Spleen (tissue), 7 donors: ENCODE results near the gene SHC3.

Experiments used
- CTCF ChIP-seq, 11 experiments: fragments of 200-600 bp in 7 of 11; fragments of 450-650 bp in 4 of 11; sonication (generic) in 4 of 11; IDR thresholded peaks in 8 of 11; conservative IDR thresholded peaks in 3 of 11; 1 replicate in 7 of 11; 2 replicates in 4 of 11; pipeline versions ENCODE4 v1.4.0 to v1.8.0; 2016 to 2021; ENCODE audit warnings: antibody characterized with exemption in 11 of 11, inconsistent platforms in 4 of 11, mild to moderate bottlenecking in 1 of 11
- POLR2A ChIP-seq, 3 donors: fragments of 450-650 bp; IDR thresholded peaks; one replicate each; pipeline ENCODE4 v1.5.1; 2017; ENCODE audit warnings: antibody characterized with exemption in 3 of 3, mild to moderate bottlenecking in 1 of 3
- donor health status: DM: no; HTN: no; CAD: no; lungs with moderate emphysema.
- donor health status: DM: no; HTN: no; CAD: no.
- donor health status: DM: no; HTN: no; CAD: no.

- no peak for TF ChIP-seq CTCF (IDR thresholded peaks at IDR 0.05 in 8 of 11, conservative IDR thresholded peaks at IDR 0.05 in 3 of 11)
- TF ChIP-seq POLR2A (IDR thresholded peaks at IDR 0.05), result no peak
These were observed 199.6 kb downstream of the SHC3 start for GRCh38 chr9:88979021-88979420.
